ENCODE data around the gene STOML1. TPM values are rescaled to one million over a fixed set of nuclear protein-coding genes. Genes with fewer than 3 reads are reported as not detected.

The STOML1 gene
- polyA plus RNA-seq, 1 donor from 2014 or later = 49.5 TPM

DNA sequence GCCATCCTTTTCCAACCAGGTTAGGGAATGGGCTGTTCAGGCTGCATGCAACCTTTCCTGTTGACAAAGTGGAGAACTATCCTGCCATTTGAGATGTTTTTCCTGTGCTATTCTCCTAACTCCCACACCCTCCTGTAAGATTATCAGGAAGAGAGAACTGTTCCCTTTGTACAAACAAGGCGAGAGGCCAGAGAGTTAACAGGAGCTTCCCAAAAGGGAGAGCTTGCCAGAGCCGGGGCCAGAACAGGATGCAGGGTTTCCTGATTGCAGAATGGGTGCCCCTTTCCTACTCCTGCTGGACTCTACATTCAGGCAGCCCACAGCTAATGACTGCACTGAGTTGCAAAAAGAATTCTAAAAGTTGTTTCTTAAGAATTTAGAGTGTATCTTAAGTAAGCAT, 19.5 kb upstream of the STOML1 start:
- Histone ChIP-seq H4K20me1 (ENCODE audit: insufficient read depth) (no peaks in the 10 kb centered on the region), H3K9me3 (ENCODE audit: low read length) (no peaks in the 10 kb centered on the region), H3K79me2 (replicated peaks; ENCODE audit: insufficient read depth, low read length) (no peaks in the 10 kb centered on the region), H2AFZ (ENCODE audit: low read depth, low read length) (no peak overlapping the region), H3K4me2 (ENCODE audit: low read length) (no peak overlapping the region), H3F3A (ENCODE audit: insufficient read depth, low read length, poor library complexity, severe bottlenecking) (no peaks in the 10 kb centered on the region), H3K9me2 (ENCODE audit: insufficient read depth, low read length) (no peaks in the 10 kb centered on the region), H3K36me3 (ENCODE audit: insufficient read depth, low read length) (no peaks in the 10 kb centered on the region), H3K27me3 (ENCODE audit: insufficient read depth, low read depth, low read length) (no peaks in the 10 kb centered on the region), H3K9ac (ENCODE audit: low read length) (no peak overlapping the region), H3K4me3 (ENCODE audit: low read length) (no peak overlapping the region), H3K27ac (ENCODE audit: low read length) (no peak overlapping the region)
- no peak for TF ChIP-seq TAF1 (IDR thresholded peaks at IDR 0.05; ENCODE audit: low read depth)
- TF ChIP-seq EZH2 (IDR thresholded peaks at IDR 0.05; ENCODE audit: borderline replicate concordance, insufficient read depth, low read length, poor library complexity, severe bottlenecking) = no peak
- TF ChIP-seq, protein P1, sequence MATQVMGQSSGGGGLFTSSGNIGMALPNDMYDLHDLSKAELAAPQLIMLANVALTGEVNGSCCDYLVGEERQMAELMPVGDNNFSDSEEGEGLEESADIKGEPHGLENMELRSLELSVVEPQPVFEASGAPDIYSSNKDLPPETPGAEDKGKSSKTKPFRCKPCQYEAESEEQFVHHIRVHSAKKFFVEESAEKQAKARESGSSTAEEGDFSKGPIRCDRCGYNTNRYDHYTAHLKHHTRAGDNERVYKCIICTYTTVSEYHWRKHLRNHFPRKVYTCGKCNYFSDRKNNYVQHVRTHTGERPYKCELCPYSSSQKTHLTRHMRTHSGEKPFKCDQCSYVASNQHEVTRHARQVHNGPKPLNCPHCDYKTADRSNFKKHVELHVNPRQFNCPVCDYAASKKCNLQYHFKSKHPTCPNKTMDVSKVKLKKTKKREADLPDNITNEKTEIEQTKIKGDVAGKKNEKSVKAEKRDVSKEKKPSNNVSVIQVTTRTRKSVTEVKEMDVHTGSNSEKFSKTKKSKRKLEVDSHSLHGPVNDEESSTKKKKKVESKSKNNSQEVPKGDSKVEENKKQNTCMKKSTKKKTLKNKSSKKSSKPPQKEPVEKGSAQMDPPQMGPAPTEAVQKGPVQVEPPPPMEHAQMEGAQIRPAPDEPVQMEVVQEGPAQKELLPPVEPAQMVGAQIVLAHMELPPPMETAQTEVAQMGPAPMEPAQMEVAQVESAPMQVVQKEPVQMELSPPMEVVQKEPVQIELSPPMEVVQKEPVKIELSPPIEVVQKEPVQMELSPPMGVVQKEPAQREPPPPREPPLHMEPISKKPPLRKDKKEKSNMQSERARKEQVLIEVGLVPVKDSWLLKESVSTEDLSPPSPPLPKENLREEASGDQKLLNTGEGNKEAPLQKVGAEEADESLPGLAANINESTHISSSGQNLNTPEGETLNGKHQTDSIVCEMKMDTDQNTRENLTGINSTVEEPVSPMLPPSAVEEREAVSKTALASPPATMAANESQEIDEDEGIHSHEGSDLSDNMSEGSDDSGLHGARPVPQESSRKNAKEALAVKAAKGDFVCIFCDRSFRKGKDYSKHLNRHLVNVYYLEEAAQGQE (IDR thresholded peaks at IDR 0.05; ENCODE audit: borderline replicate concordance) = no peak
- no peak for TF ChIP-seq EP300 (conservative IDR thresholded peaks at IDR 0.05; ENCODE audit: poor library complexity, severe bottlenecking)
- TF ChIP-seq POLR2AphosphoS5 (IDR thresholded peaks at IDR 0.05) = no peak
- TF ChIP-seq SMC3 (conservative IDR thresholded peaks at IDR 0.05; ENCODE audit: poor library complexity) = no peak
- no peak for TF ChIP-seq RAD21 (conservative IDR thresholded peaks at IDR 0.05)
- TF ChIP-seq MXI1 (conservative IDR thresholded peaks at IDR 0.05; ENCODE audit: poor library complexity, severe bottlenecking) = no peak
- no peak for TF ChIP-seq CTCF (IDR thresholded peaks at IDR 0.05; ENCODE audit: poor library complexity, severe bottlenecking)

GRCh38 chr15:74010929-74011540, 18.9 kb upstream of the STOML1 start:
- Histone ChIP-seq H3K27ac (ENCODE audit: low read length) (no peak overlapping the region), H3K36me3 (ENCODE audit: insufficient read depth, low read length) (no peaks in the 10 kb centered on the region), H4K20me1 (ENCODE audit: insufficient read depth) (no peaks in the 10 kb centered on the region), H3K27me3 (ENCODE audit: insufficient read depth, low read depth, low read length) (no peaks in the 10 kb centered on the region), H3F3A (ENCODE audit: insufficient read depth, low read length, poor library complexity, severe bottlenecking) (no peaks in the 10 kb centered on the region), H3K9me3 (ENCODE audit: low read length) (no peaks in the 10 kb centered on the region), H3K4me2 (ENCODE audit: low read length) (no peak overlapping the region), H3K79me2 (replicated peaks; ENCODE audit: insufficient read depth, low read length) (no peaks in the 10 kb centered on the region), H2AFZ (ENCODE audit: low read depth, low read length) (no peak overlapping the region), H3K9me2 (ENCODE audit: insufficient read depth, low read length) (no peaks in the 10 kb centered on the region), H3K4me3 (ENCODE audit: low read length) (no peak overlapping the region), H3K9ac (ENCODE audit: low read length) (no peak overlapping the region)
- no peak for TF ChIP-seq RAD21 (conservative IDR thresholded peaks at IDR 0.05)
- no peak for TF ChIP-seq MXI1 (conservative IDR thresholded peaks at IDR 0.05; ENCODE audit: poor library complexity, severe bottlenecking)
- no peak for TF ChIP-seq SMC3 (conservative IDR thresholded peaks at IDR 0.05; ENCODE audit: poor library complexity)
- no peak for TF ChIP-seq EZH2 (IDR thresholded peaks at IDR 0.05; ENCODE audit: borderline replicate concordance, insufficient read depth, low read length, poor library complexity, severe bottlenecking)
- no peak for TF ChIP-seq EP300 (conservative IDR thresholded peaks at IDR 0.05; ENCODE audit: poor library complexity, severe bottlenecking)
- TF ChIP-seq TAF1 (IDR thresholded peaks at IDR 0.05; ENCODE audit: low read depth) = no peak
- TF ChIP-seq, protein P1 (IDR thresholded peaks at IDR 0.05; ENCODE audit: borderline replicate concordance) = no peak
- TF ChIP-seq POLR2AphosphoS5 (IDR thresholded peaks at IDR 0.05) = no peak
- no peak for TF ChIP-seq CTCF (IDR thresholded peaks at IDR 0.05; ENCODE audit: poor library complexity, severe bottlenecking)

Data from neural cell (in vitro differentiated cells).